WTC11 (cell line): ENCODE results near the gene MYOM1. TPM values are rescaled to one million over a fixed set of nuclear protein-coding genes. Genes with fewer than 3 reads are reported as not detected.

Source experiments
- ATAC-seq: fragments of 200-7000 bp; cut with Tn5 transposase; 2 replicates; pipeline ENCODE4 v1.10.0; 2021; ENCODE audit warnings: mild to moderate bottlenecking, moderate library complexity
- CTCF ChIA-PET: fragments of 300-600 bp; sonication (Branson Sonifier 250); formaldehyde crosslinking; loops from one replicate; lab custom pipeline; 2021; ENCODE audit warnings: antibody characterized with exemption; lab: Charles Lee
- POLR2A ChIA-PET: fragments of 350-600 bp; sonication (Branson Sonifier 250); formaldehyde crosslinking; loops from one replicate; lab custom pipeline; 2021; ENCODE audit warnings: antibody characterized with exemption; lab: Charles Lee
- DNase-seq: peaks from one replicate; pipeline ENCODE4 v3.0.0; 2021; ENCODE audit warnings: low spot score
- H3K27ac Mint-ChIP-seq: 2 replicates; pipeline ENCODE4 v1.8.0; 2021; ENCODE audit warnings: mixed read lengths
- H3K27me3 Mint-ChIP-seq: 2 replicates; pipeline ENCODE4 v1.8.0; 2021; ENCODE audit warnings: low read depth, mild to moderate bottlenecking, moderate library complexity, mixed read lengths
- H3K36me3 Mint-ChIP-seq: 2 replicates; pipeline ENCODE4 v1.8.0; 2021; ENCODE audit warnings: mixed read lengths
- H3K4me1 Mint-ChIP-seq: 2 replicates; pipeline ENCODE4 v1.8.0; 2022; ENCODE audit warnings: mixed read lengths
- H3K4me3 Mint-ChIP-seq: 2 replicates; pipeline ENCODE4 v1.8.0; 2021; ENCODE audit warnings: mild to moderate bottlenecking, moderate library complexity, mixed read lengths
- H3K9me3 Mint-ChIP-seq: 2 replicates; pipeline ENCODE4 v1.8.0; 2021; ENCODE audit warnings: mixed read lengths
- AR ChIP-seq: fragments of 250-450 bp; sonication (Bioruptor Pico); IDR thresholded peaks from 2 replicates; pipeline ENCODE4 v1.9.0; 2021; ENCODE audit warnings: mild to moderate bottlenecking
- ATF3 ChIP-seq: sonication (generic); formaldehyde crosslinking; conservative IDR thresholded peaks from 2 replicates; pipeline ENCODE4 v1.8.1; 2022; ENCODE audit warnings: mild to moderate bottlenecking, missing genetic modification reagents
- E2F1 ChIP-seq: sonication (generic); formaldehyde crosslinking; IDR thresholded peaks from 2 replicates; pipeline ENCODE4 v1.8.0; 2022; ENCODE audit warnings: mild to moderate bottlenecking, missing genetic modification reagents
- E2F4 ChIP-seq: sonication (generic); formaldehyde crosslinking; IDR thresholded peaks from 2 replicates; pipeline ENCODE4 v1.8.1; 2022; ENCODE audit warnings: low read depth, mild to moderate bottlenecking, moderate library complexity, missing genetic modification reagents, borderline replicate concordance
- FOXK1 ChIP-seq: sonication (generic); formaldehyde crosslinking; IDR thresholded peaks from 2 replicates; pipeline ENCODE4 v1.8.0; 2022; ENCODE audit warnings: mild to moderate bottlenecking, moderate library complexity, missing genetic modification reagents
- GTF2I ChIP-seq: fragments of 250-450 bp; sonication (Bioruptor Pico); conservative IDR thresholded peaks from 2 replicates; pipeline ENCODE4 v1.4.0; 2021; ENCODE audit warnings: mild to moderate bottlenecking
- HMGA2 ChIP-seq: fragments of 250-450 bp; sonication (Bioruptor Pico); IDR thresholded peaks from 2 replicates; pipeline ENCODE4 v1.4.0; 2021; ENCODE audit warnings: mild to moderate bottlenecking, moderate library complexity
- IRF1 ChIP-seq: sonication (generic); formaldehyde crosslinking; IDR thresholded peaks from 2 replicates; pipeline ENCODE4 v1.8.0; 2023; ENCODE audit warnings: missing genetic modification reagents
- JAZF1 ChIP-seq: fragments of 250-450 bp; sonication (Bioruptor Pico); IDR thresholded peaks from 2 replicates; pipeline ENCODE4 v1.9.0; 2021; ENCODE audit warnings: moderate library complexity, mild to moderate bottlenecking, inconsistent platforms
- MAX ChIP-seq: sonication (generic); formaldehyde crosslinking; IDR thresholded peaks from 2 replicates; pipeline ENCODE4 v1.8.0; 2022; ENCODE audit warnings: mild to moderate bottlenecking, missing genetic modification reagents
- PRRX2 ChIP-seq: fragments of 250-450 bp; sonication (Bioruptor Pico); IDR thresholded peaks from 2 replicates; pipeline ENCODE4 v1.8.0; 2021; ENCODE audit warnings: mild to moderate bottlenecking
- RORB ChIP-seq: fragments of 250-450 bp; sonication (Bioruptor Pico); IDR thresholded peaks from 2 replicates; pipeline ENCODE4 v1.9.0; 2021; ENCODE audit warnings: mild to moderate bottlenecking
- SP1 ChIP-seq: sonication (generic); formaldehyde crosslinking; conservative IDR thresholded peaks from 2 replicates; pipeline ENCODE4 v1.8.1; 2022; ENCODE audit warnings: missing genetic modification reagents
- ZNF121 ChIP-seq: sonication (generic); formaldehyde crosslinking; IDR thresholded peaks from 2 replicates; pipeline ENCODE4 v1.8.0; 2023; ENCODE audit warnings: missing genetic modification reagents
- ZNF232 ChIP-seq: sonication (generic); formaldehyde crosslinking; IDR thresholded peaks from 2 replicates; pipeline ENCODE4 v1.8.0; 2022; ENCODE audit warnings: mild to moderate bottlenecking, missing genetic modification reagents
- ZNF263 ChIP-seq: sonication (generic); formaldehyde crosslinking; IDR thresholded peaks from 2 replicates; pipeline ENCODE4 v1.8.1; 2022; ENCODE audit warnings: low read depth, mild to moderate bottlenecking, moderate library complexity, missing genetic modification reagents
- ZNF396 ChIP-seq: fragments of 250-450 bp; sonication (Bioruptor Pico); IDR thresholded peaks from 2 replicates; pipeline ENCODE4 v1.8.0; 2021; ENCODE audit warnings: mild to moderate bottlenecking, moderate library complexity, borderline replicate concordance
- ZNF425 ChIP-seq: fragments of 250-450 bp; sonication (Bioruptor Pico); conservative IDR thresholded peaks from 2 replicates; pipeline ENCODE4 v1.9.0; 2021; ENCODE audit warnings: mild to moderate bottlenecking
- total RNA-seq: library from RNA; stranded (reverse); gene quantifications from 3 replicates; pipeline ENCODE4 v1.2.3, GENCODE V29; 2021
- TF ChIP-seq, protein P1 (sequence below): sonication (generic); formaldehyde crosslinking; IDR thresholded peaks from 2 replicates; pipeline ENCODE4 v1.8.1; 2022; ENCODE audit warnings: mild to moderate bottlenecking, moderate library complexity, missing genetic modification reagents
- TF ChIP-seq, protein P2 (sequence below): sonication (generic); formaldehyde crosslinking; IDR thresholded peaks from 2 replicates; pipeline ENCODE4 v1.8.1; 2023; ENCODE audit warnings: mild to moderate bottlenecking, missing genetic modification reagents

Gene MYOM1
- total RNA-seq, 1 experiment from 2014 or later = 0.35 TPM

DNA sequence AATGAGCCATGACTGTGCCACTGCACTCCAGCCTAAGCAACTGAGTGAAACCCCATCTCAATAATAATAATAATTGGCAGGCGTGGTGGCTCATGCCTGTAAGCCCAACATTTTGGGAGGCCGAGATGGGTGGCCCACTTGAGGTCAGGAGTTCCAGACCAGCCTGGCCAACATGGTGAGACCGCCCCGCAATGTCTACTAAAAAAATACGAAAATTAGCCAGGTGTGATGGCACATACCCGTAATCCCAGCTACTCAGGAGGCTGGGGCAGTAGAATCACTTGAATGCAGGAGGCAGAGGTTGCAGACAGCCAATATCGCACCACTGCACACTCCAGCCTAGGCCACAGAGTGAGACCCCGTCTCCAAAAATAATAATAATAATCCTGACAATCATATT lies 178.9 kb downstream of the MYOM1 start:
- Mint-ChIP-seq H3K36me3 (no peaks in the 10 kb centered on the region), H3K27ac (no peak overlapping the region), H3K4me3 (no peak overlapping the region)
- TF ChIP-seq GTF2I (CRISPR knock-in tag) (no peak), ZNF396 (CRISPR knock-in tag) (no peak), IRF1 (no peak), ATF3 (no peak), JAZF1 (CRISPR knock-in tag) (no peak), SP1 (no peak), MAX (CRISPR knock-in tag) (no peak), FOXK1 (no peak), ZNF425 (no peak), HMGA2 (no peak), E2F1 (CRISPR knock-in tag) (no peak), RORB (no peak), ZNF121 (CRISPR knock-in tag) (no peak), AR (no peak), ZNF232 (no peak), PRRX2 (CRISPR knock-in tag) (no peak), ZNF263 (CRISPR knock-in tag) (no peak), E2F4 (CRISPR knock-in tag) (no peak)
- TF ChIP-seq, protein P1, sequence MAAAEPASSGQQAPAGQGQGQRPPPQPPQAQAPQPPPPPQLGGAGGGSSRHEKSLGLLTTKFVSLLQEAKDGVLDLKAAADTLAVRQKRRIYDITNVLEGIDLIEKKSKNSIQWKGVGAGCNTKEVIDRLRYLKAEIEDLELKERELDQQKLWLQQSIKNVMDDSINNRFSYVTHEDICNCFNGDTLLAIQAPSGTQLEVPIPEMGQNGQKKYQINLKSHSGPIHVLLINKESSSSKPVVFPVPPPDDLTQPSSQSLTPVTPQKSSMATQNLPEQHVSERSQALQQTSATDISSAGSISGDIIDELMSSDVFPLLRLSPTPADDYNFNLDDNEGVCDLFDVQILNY (CRISPR knock-in tag) = no peak
- TF ChIP-seq, protein P2, sequence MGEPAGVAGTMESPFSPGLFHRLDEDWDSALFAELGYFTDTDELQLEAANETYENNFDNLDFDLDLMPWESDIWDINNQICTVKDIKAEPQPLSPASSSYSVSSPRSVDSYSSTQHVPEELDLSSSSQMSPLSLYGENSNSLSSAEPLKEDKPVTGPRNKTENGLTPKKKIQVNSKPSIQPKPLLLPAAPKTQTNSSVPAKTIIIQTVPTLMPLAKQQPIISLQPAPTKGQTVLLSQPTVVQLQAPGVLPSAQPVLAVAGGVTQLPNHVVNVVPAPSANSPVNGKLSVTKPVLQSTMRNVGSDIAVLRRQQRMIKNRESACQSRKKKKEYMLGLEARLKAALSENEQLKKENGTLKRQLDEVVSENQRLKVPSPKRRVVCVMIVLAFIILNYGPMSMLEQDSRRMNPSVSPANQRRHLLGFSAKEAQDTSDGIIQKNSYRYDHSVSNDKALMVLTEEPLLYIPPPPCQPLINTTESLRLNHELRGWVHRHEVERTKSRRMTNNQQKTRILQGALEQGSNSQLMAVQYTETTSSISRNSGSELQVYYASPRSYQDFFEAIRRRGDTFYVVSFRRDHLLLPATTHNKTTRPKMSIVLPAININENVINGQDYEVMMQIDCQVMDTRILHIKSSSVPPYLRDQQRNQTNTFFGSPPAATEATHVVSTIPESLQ = no peak
- TF ChIP-seq, all 79 proteins: peak for 0
- POLR2A ChIA-PET = no interaction called here
- CTCF ChIA-PET = no interaction called here
- DNase-seq = no peak
- H3K4me1 Mint-ChIP-seq = peaks cover 4% of the 10 kb centered on the region
- no peaks in the 10 kb centered on the region for H3K9me3 Mint-ChIP-seq
- no peak for ATAC-seq
- no peaks in the 10 kb centered on the region; the same call in 1 of the 2 replicates for H3K27me3 Mint-ChIP-seq
